GM12892 (cell line): ENCODE data around the gene CAMK1D.

Experiments used
- POLR2A ChIP-seq: IDR thresholded peaks from 2 replicates; pipeline ENCODE4 v1.6.1; 2011; ENCODE audit warnings: low read depth, low read length, control low read depth
- POLR2AphosphoS5 ChIP-seq: IDR thresholded peaks from 2 replicates; pipeline ENCODE4 v1.6.1; 2011; ENCODE audit warnings: low read depth, low read length, control low read depth
- TAF1 ChIP-seq: IDR thresholded peaks from 2 replicates; pipeline ENCODE4 v1.6.1; 2011; ENCODE audit warnings: low read depth, mild to moderate bottlenecking, control low read depth, low read length, borderline replicate concordance

GRCh38 chr10:12697764-12698163 is 348.4 kb downstream of the CAMK1D start:
- TF ChIP-seq POLR2A (no peak), POLR2AphosphoS5 (no peak), TAF1 (no peak)
